KMS-11 (cell line): Measurements from ENCODE around the gene ZDHHC6.

Experiments used
- H2AFZ ChIP-seq: fragments of 200-600 bp; sonication (generic); 2 replicates; pipeline ENCODE4 v1.6.1; 2016; ENCODE audit warnings: antibody characterized with exemption, mixed run types, low read depth
- H3K27ac ChIP-seq: fragments of 200-600 bp; sonication (generic); 2 replicates; pipeline ENCODE4 v1.6.1; 2016; ENCODE audit warnings: mild to moderate bottlenecking, mixed run types
- H3K27me3 ChIP-seq: fragments of 200-600 bp; sonication (generic); 2 replicates; pipeline ENCODE4 v1.6.1; 2017; ENCODE audit warnings: mild to moderate bottlenecking, low read depth, mixed run types, moderate library complexity; ENCODE audit not compliant: insufficient read depth
- H3K36me3 ChIP-seq: fragments of 200-600 bp; sonication (generic); 2 replicates; pipeline ENCODE4 v1.6.1; 2017; ENCODE audit warnings: mild to moderate bottlenecking, mixed run types; ENCODE audit not compliant: insufficient read depth
- H3K4me1 ChIP-seq: fragments of 200-600 bp; sonication (generic); 2 replicates; pipeline ENCODE4 v1.6.1; 2016; ENCODE audit warnings: mild to moderate bottlenecking, low read depth, mixed run types; ENCODE audit not compliant: poor library complexity, severe bottlenecking
- H3K4me2 ChIP-seq: fragments of 200-600 bp; sonication (generic); 2 replicates; pipeline ENCODE4 v1.7.0; 2016; ENCODE audit warnings: mild to moderate bottlenecking, mixed run types
- H3K4me3 ChIP-seq: fragments of 200-600 bp; sonication (generic); IDR thresholded peaks from 2 replicates; pipeline ENCODE4 v1.6.1; 2017; ENCODE audit warnings: low read depth, low read length, mixed read lengths; ENCODE audit not compliant: insufficient read depth
- H3K79me2 ChIP-seq: fragments of 200-600 bp; sonication (generic); 2 replicates; pipeline ENCODE4 v1.6.1; 2016; ENCODE audit warnings: low read depth, mixed run types; ENCODE audit not compliant: insufficient read depth
- H3K9ac ChIP-seq: fragments of 200-600 bp; sonication (generic); 2 replicates; pipeline ENCODE4 v1.6.1; 2016; ENCODE audit warnings: mild to moderate bottlenecking, mixed run types
- H4K20me1 ChIP-seq: fragments of 200-600 bp; sonication (generic); 2 replicates; pipeline ENCODE4 v1.6.1; 2016; ENCODE audit warnings: mild to moderate bottlenecking, mixed run types; ENCODE audit not compliant: insufficient read depth
- CTCF ChIP-seq: fragments of 200-600 bp; sonication (generic); conservative IDR thresholded peaks from 2 replicates; pipeline ENCODE4 v1.6.1; 2017; ENCODE audit warnings: low read depth, mild to moderate bottlenecking, antibody characterized with exemption, low read length, moderate library complexity, mixed read lengths

ZDHHC6 gene

GRCh38 chr10:112487964-112488363, 41.2 kb upstream of the ZDHHC6 start:
- Histone ChIP-seq H3K79me2 (no peaks in the 10 kb centered on the region), H4K20me1 (no peaks in the 10 kb centered on the region), H3K27ac (no peak overlapping the region), H3K36me3 (no peaks in the 10 kb centered on the region), H3K9ac (no peak overlapping the region), H3K4me1 (no peaks in the 10 kb centered on the region), H3K4me2 (no peak overlapping the region), H2AFZ (no peak overlapping the region), H3K4me3 (no peak overlapping the region), H3K27me3 (no peaks in the 10 kb centered on the region)
- TF ChIP-seq CTCF, result no peak

- Histone ChIP-seq H3K27me3 (no peaks in the 10 kb centered on the region), H4K20me1 (no peaks in the 10 kb centered on the region), H3K79me2 (no peaks in the 10 kb centered on the region), H2AFZ (no peak overlapping the region), H3K36me3 (no peaks in the 10 kb centered on the region), H3K4me1 (no peaks in the 10 kb centered on the region), H3K27ac (no peak overlapping the region), H3K9ac (no peak overlapping the region), H3K4me2 (no peak overlapping the region), H3K4me3 (no peak overlapping the region)
- no peak for TF ChIP-seq CTCF
These were observed 37.7 kb upstream of the ZDHHC6 start for GRCh38 chr10:112484399-112484798.

GRCh38 chr10:112481602-112482001, 34.9 kb upstream of the ZDHHC6 start:
- Histone ChIP-seq H3K4me3 (no peak overlapping the region), H4K20me1 (no peaks in the 10 kb centered on the region), H3K27ac (no peak overlapping the region), H3K4me2 (no peak overlapping the region), H3K36me3 (no peaks in the 10 kb centered on the region), H3K79me2 (no peaks in the 10 kb centered on the region), H3K4me1 (no peaks in the 10 kb centered on the region), H2AFZ (no peak overlapping the region), H3K9ac (no peak overlapping the region), H3K27me3 (no peaks in the 10 kb centered on the region)
- no peak for TF ChIP-seq CTCF

- H3K4me3 ChIP-seq, result no peak overlapping the region
- H3K36me3 ChIP-seq, result no peaks in the 10 kb centered on the region
- H3K4me2 ChIP-seq, result no peak overlapping the region
- no peak overlapping the region for H3K27ac ChIP-seq
- TF ChIP-seq CTCF, result peak; percentile 46
- H2AFZ ChIP-seq, result no peak overlapping the region
- no peaks in the 10 kb centered on the region for H4K20me1 ChIP-seq
- H3K27me3 ChIP-seq, result no peaks in the 10 kb centered on the region
- H3K4me1 ChIP-seq, result peaks cover 3% of the 10 kb centered on the region
- H3K79me2 ChIP-seq, result no peaks in the 10 kb centered on the region
- H3K9ac ChIP-seq, result no peak overlapping the region
These were observed 29.0 kb upstream of the ZDHHC6 start for GRCh38 chr10:112475575-112476218.
